Endothelial cell of umbilical vein (primary cell): Measurements from ENCODE around the gene ASIC4. TPM values are rescaled to one million over a fixed set of nuclear protein-coding genes. Genes with fewer than 3 reads are reported as not detected.
A peak's percentile ranks its signal among the peaks of the same experiment; 100 is the strongest.

ENCODE experiments used
- BruUV-seq: library from RNA; stranded (reverse); fragments of 400-500 nt; replicated peaks from 2 replicates; lab custom pipeline; 2021; lab: Mats Ljungman, UMichigan
- CTCF ChIA-PET: fragments of 300-600, 350-600 bp; sonication (Branson Sonifier 250); formaldehyde crosslinking; loops from one replicate; lab custom pipeline; 2021; ENCODE audit warnings: antibody characterized with exemption, inconsistent platforms; lab: Charles Lee
- POLR2A ChIA-PET: fragments of 300-600, 350-600 bp; sonication (Branson Sonifier 250); formaldehyde crosslinking; loops from one replicate; lab custom pipeline; 2021; ENCODE audit warnings: antibody characterized with exemption, inconsistent platforms; lab: Charles Lee
- DNase-seq: peaks from one replicate; pipeline ENCODE4 v3.0.0-alpha.2; 2011; ENCODE audit warnings: low read depth, low spot score
- FAIRE-seq: peaks from 2 replicates; lab custom pipeline; 2011; peaks lifted over from hg19 to GRCh38; lab: Jason Lieb, UNC
- H2AFZ ChIP-seq: 2 replicates; pipeline ENCODE4 v1.6.0; 2012; ENCODE audit warnings: low read depth, low read length, control low read depth, inconsistent platforms
- H3K27ac ChIP-seq: 2 replicates; pipeline ENCODE4 v1.5.1; 2011; ENCODE audit warnings: low read depth, mild to moderate bottlenecking, control low read depth, low read length, moderate library complexity; ENCODE audit not compliant: insufficient read depth
- H3K27me3 ChIP-seq, 2 experiments: 2 replicates each; pipeline versions ENCODE4 v1.6.0 to v1.6.1; 2011; ENCODE audit warnings: low read length in 2 of 2, mixed read lengths in 1 of 2; ENCODE audit not compliant: control insufficient read depth in 2 of 2, insufficient read depth in 2 of 2
- H3K36me3 ChIP-seq, 2 experiments: 2 replicates in 1 of 2; 3 replicates in 1 of 2; pipeline ENCODE4 v1.5.1; 2011; ENCODE audit warnings: low read length in 2 of 2, mild to moderate bottlenecking in 1 of 2, moderate library complexity in 1 of 2; ENCODE audit not compliant: control insufficient read depth in 2 of 2, insufficient read depth in 2 of 2; ENCODE audit errors: extremely low read depth in 1 of 2
- H3K4me1 ChIP-seq: 3 replicates; pipeline ENCODE4 v1.5.1; 2011; ENCODE audit warnings: mild to moderate bottlenecking, low read length; ENCODE audit not compliant: control insufficient read depth, insufficient read depth; ENCODE audit errors: extremely low read depth
- H3K4me2 ChIP-seq: 2 replicates; pipeline ENCODE4 v1.6.1; 2011; ENCODE audit warnings: low read length, control low read depth, mixed read lengths; ENCODE audit not compliant: insufficient read depth
- H3K4me3 ChIP-seq, 3 experiments: fragments of 200-600 bp in 1 of 3; sonication (generic), shearing (Covaris generic) in 1 of 3; replicated peaks in 1 of 3; 2 replicates each; pipeline ENCODE4 v1.5.1; 2011 to 2016; ENCODE audit warnings: control low read depth in 3 of 3, low read length in 3 of 3, mild to moderate bottlenecking in 2 of 3, inconsistent platforms in 1 of 3, low read depth in 1 of 3, moderate library complexity in 1 of 3; ENCODE audit not compliant: insufficient read depth in 1 of 3
- H3K79me2 ChIP-seq: 2 replicates; pipeline ENCODE4 v1.6.0; 2012; ENCODE audit warnings: low read length, inconsistent platforms; ENCODE audit not compliant: control insufficient read depth, insufficient read depth
- H3K9ac ChIP-seq: replicated peaks from 2 replicates; pipeline ENCODE3; 2011; ENCODE audit warnings: low read length, control low read depth; ENCODE audit not compliant: insufficient read depth; ENCODE audit errors: extremely low read depth
- H3K9me1 ChIP-seq: replicated peaks from 3 replicates; pipeline ENCODE4 v1.6.0; 2011; ENCODE audit warnings: mild to moderate bottlenecking, low read length; ENCODE audit not compliant: control insufficient read depth, insufficient read depth; ENCODE audit errors: extremely low read depth
- H3K9me3 ChIP-seq: replicated peaks from 2 replicates; pipeline ENCODE4 v1.5.1; 2012; ENCODE audit warnings: low read length, inconsistent platforms; ENCODE audit not compliant: control insufficient read depth, insufficient read depth
- H4K20me1 ChIP-seq: replicated peaks from 2 replicates; pipeline ENCODE3; 2011; ENCODE audit warnings: mild to moderate bottlenecking, low read length; ENCODE audit not compliant: control insufficient read depth, insufficient read depth; ENCODE audit errors: extremely low read depth
- EZH2 ChIP-seq: IDR thresholded peaks from 2 replicates; pipeline ENCODE4 v1.6.1; 2012; ENCODE audit warnings: borderline replicate concordance, low read depth, mild to moderate bottlenecking, moderate library complexity, low read length, inconsistent platforms; ENCODE audit not compliant: severe bottlenecking
- FOS ChIP-seq: IDR thresholded peaks from 2 replicates; pipeline ENCODE4 v1.6.1; 2011; ENCODE audit warnings: mild to moderate bottlenecking, low read length, moderate library complexity, borderline replicate concordance; ENCODE audit not compliant: insufficient read depth
- MAX ChIP-seq: IDR thresholded peaks from 2 replicates; pipeline ENCODE4 v1.6.1; 2011; ENCODE audit not compliant: insufficient read depth, insufficient read length
- POLR2A ChIP-seq: IDR thresholded peaks from 2 replicates; pipeline ENCODE4 v1.6.1; 2012; ENCODE audit warnings: low read depth, mild to moderate bottlenecking, control low read depth, low read length
- POLR2AphosphoS5 ChIP-seq: IDR thresholded peaks from 2 replicates; pipeline ENCODE4 v1.6.1; 2012; ENCODE audit warnings: low read depth, mild to moderate bottlenecking, control low read depth, low read length, moderate library complexity; ENCODE audit not compliant: insufficient read depth
- dilution Hi-C: fragments of 300-500 bp; cut with MboI; formaldehyde crosslinking; loops from one replicate; pipeline ENCODE4 v1.15.0; 2019; ENCODE audit warnings: low sequenced_read_pairs; ENCODE audit not compliant: extremely low pct_ligation_motif_present
- intact Hi-C: fragments of 100-400 bp; cut with micrococcal nuclease; formaldehyde crosslinking; loops from one replicate; pipeline ENCODE4 v1.10.0; 2022
- polyA plus RNA-seq, 4 experiments: library from polyadenylated mRNA; depleted of rRNA in 3 of 4; stranded (reverse) in 3 of 4; unstranded in 1 of 4; fragments of >200 nt; gene quantifications; 2 replicates each; pipeline versions ENCODE4 v1.2.1 to v1.2.3, GENCODE V29; 2011 to 2012; ENCODE audit warnings: missing spikeins in 1 of 4
- total RNA-seq: library from RNA; stranded (reverse); gene quantifications from 2 replicates; pipeline ENCODE4 v1.2.3, GENCODE V29; 2021
- TF ChIP-seq, protein P1 (sequence below), 2 donors: IDR thresholded peaks; 1 replicate in 1 of 2; 2 replicates in 1 of 2; pipeline ENCODE4 v1.5.1; 2011; ENCODE audit warnings: low read length in 2 of 2, mild to moderate bottlenecking in 2 of 2, moderate library complexity in 2 of 2, control low read depth in 1 of 2, inconsistent platforms in 1 of 2, low read depth in 1 of 2; ENCODE audit not compliant: insufficient read depth in 1 of 2; ENCODE audit errors: extremely low read depth in 1 of 2

Gene ASIC4
- total and polyA plus RNA-seq, 2 donors (not counting 3 experiments of a cell fraction or from before 2014, with no cell fraction given): not detected

GRCh38 chr2:219498280-219499057 is 15.8 kb upstream of the ASIC4 start, which contains the start of gene GMPPA:
TSS of gene GMPPA (plus strand) at chr2:219498891. CDS start at chr2:219499976, 1,085 bp downstream.
- BruUV-seq: no TSS peak
- TF ChIP-seq EZH2 (no peak), POLR2A (peak; percentile 87), POLR2AphosphoS5 (peak; percentile 39), MAX (peak; percentile 88), FOS (no peak)
- TF ChIP-seq, protein P1, sequence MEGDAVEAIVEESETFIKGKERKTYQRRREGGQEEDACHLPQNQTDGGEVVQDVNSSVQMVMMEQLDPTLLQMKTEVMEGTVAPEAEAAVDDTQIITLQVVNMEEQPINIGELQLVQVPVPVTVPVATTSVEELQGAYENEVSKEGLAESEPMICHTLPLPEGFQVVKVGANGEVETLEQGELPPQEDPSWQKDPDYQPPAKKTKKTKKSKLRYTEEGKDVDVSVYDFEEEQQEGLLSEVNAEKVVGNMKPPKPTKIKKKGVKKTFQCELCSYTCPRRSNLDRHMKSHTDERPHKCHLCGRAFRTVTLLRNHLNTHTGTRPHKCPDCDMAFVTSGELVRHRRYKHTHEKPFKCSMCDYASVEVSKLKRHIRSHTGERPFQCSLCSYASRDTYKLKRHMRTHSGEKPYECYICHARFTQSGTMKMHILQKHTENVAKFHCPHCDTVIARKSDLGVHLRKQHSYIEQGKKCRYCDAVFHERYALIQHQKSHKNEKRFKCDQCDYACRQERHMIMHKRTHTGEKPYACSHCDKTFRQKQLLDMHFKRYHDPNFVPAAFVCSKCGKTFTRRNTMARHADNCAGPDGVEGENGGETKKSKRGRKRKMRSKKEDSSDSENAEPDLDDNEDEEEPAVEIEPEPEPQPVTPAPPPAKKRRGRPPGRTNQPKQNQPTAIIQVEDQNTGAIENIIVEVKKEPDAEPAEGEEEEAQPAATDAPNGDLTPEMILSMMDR (IDR thresholded peaks at IDR 0.05; ENCODE audit: extremely low read depth in 1 of 2, insufficient read depth in 1 of 2, low read depth in 1 of 2, low read length in 2 of 2): peak in 1 of 2 donors; percentile 10
- peak; percentile 99 for DNase-seq
- Histone ChIP-seq H3K9me1 (no peaks in the 10 kb centered on the region), H3K9ac (peak within 1 kb of the TSS; percentile 97), H3K79me2 (no peaks in the 10 kb centered on the region), H3K4me3 (peak within 1 kb of the TSS; percentile 72 to 87 (median 76)), H3K27ac (peak within 1 kb of the TSS; percentile 66), H3K4me2 (peak within 1 kb of the TSS; percentile 82), H2AFZ (peak within 1 kb of the TSS; percentile 79), H3K9me3 (no peaks in the 10 kb centered on the region), H3K36me3 (peaks cover 0 to 3% of the 10 kb centered on the region in 2 experiments), H3K27me3 (peaks cover 31 to 36% of the 10 kb centered on the region in 2 experiments), H3K4me1 (peaks cover 12% of the 10 kb centered on the region), H4K20me1 (no peaks in the 10 kb centered on the region)
- FAIRE-seq: peak; percentile 99
- dilution Hi-C loops (no loop called here), intact Hi-C loops (loop anchor here (1.0 kb wide), 6 partner anchors 11 to 110 kb away; partner anchors contain the start of gene CHPF)
- CTCF ChIA-PET: interaction anchor here (0.6 to 19.9 kb wide), 15 partner anchors 10 to 344 kb away, joined by 3 to 731 read pairs (median 3); partner anchors contain the start of genes CHPF, DNPEP, STK11IP and TMEM198
- POLR2A ChIA-PET: interaction anchor here (0.8 to 2.6 kb wide), 6 partner anchors 9 to 111 kb away, joined by 3 to 20 read pairs (median 4); partner anchors contain the start of gene DNPEP
